Glutamatergic neuron (in vitro differentiated cells): Measurements from ENCODE around the gene DGKI. TPM values are rescaled to one million over a fixed set of nuclear protein-coding genes. Genes with fewer than 3 reads are reported as not detected.
A peak's percentile ranks its signal among the peaks of the same experiment; 100 is the strongest.

Source experiments
- DNase-seq: peaks from one replicate; pipeline ENCODE4 v3.0.0; 2022
- H3K27ac Mint-ChIP-seq: one replicate; pipeline ENCODE4 v1.8.0; 2020; ENCODE audit warnings: mild to moderate bottlenecking, mixed read lengths, inconsistent platforms; ENCODE audit not compliant: unreplicated experiment
- H3K27me3 Mint-ChIP-seq: one replicate; pipeline ENCODE4 v1.8.0; 2020; ENCODE audit warnings: mild to moderate bottlenecking, moderate library complexity, mixed read lengths, inconsistent platforms; ENCODE audit not compliant: unreplicated experiment
- H3K36me3 Mint-ChIP-seq: one replicate; pipeline ENCODE4 v1.8.0; 2020; ENCODE audit warnings: mild to moderate bottlenecking, mixed read lengths, inconsistent platforms; ENCODE audit not compliant: unreplicated experiment
- H3K4me1 Mint-ChIP-seq: one replicate; pipeline ENCODE4 v1.8.0; 2020; ENCODE audit warnings: mild to moderate bottlenecking, low read depth, mixed read lengths, inconsistent platforms; ENCODE audit not compliant: unreplicated experiment
- H3K4me3 Mint-ChIP-seq: one replicate; pipeline ENCODE4 v1.8.0; 2020; ENCODE audit warnings: mild to moderate bottlenecking, mixed read lengths, inconsistent platforms; ENCODE audit not compliant: unreplicated experiment
- H3K9me3 Mint-ChIP-seq: one replicate; pipeline ENCODE4 v1.8.0; 2020; ENCODE audit warnings: mild to moderate bottlenecking, moderate library complexity, mixed read lengths, inconsistent platforms; ENCODE audit not compliant: unreplicated experiment
- CTCF ChIP-seq: fragments of 200-600 bp; sonication (generic); IDR thresholded peaks from one replicate; pipeline ENCODE4 v1.5.0; 2021; ENCODE audit not compliant: partially characterized antibody, unreplicated experiment
- total RNA-seq: library from RNA; stranded (reverse); fragmentation: NEBNext Ultra II Directional; extraction: Animal tissue kit (Norgen Biotek cat#: 25700); gene quantifications from one replicate; pipeline ENCODE4 v1.2.1, GENCODE V29; 2021; ENCODE audit not compliant: unreplicated experiment

Gene DGKI
- total RNA-seq, 1 donor from 2014 or later: 19.4 TPM

- H3K9me3 Mint-ChIP-seq: peaks cover 3% of the 10 kb centered on the region
- no peak overlapping the region for H3K4me3 Mint-ChIP-seq
- no peaks in the 10 kb centered on the region for H3K36me3 Mint-ChIP-seq
- TF ChIP-seq CTCF: no peak
- no peak overlapping the region for H3K27ac Mint-ChIP-seq
- no peak for DNase-seq
- peaks cover 2% of the 10 kb centered on the region for H3K27me3 Mint-ChIP-seq
- no peaks in the 10 kb centered on the region for H3K4me1 Mint-ChIP-seq
Observed at GRCh38 chr7:137421366-137421765, 425.4 kb downstream of the DGKI start.

- H3K27me3 Mint-ChIP-seq: no peaks in the 10 kb centered on the region
- no peaks in the 10 kb centered on the region for H3K9me3 Mint-ChIP-seq
- no peaks in the 10 kb centered on the region for H3K36me3 Mint-ChIP-seq
- no peak overlapping the region for H3K27ac Mint-ChIP-seq
- DNase-seq: no peak
- no peak for TF ChIP-seq CTCF
- H3K4me3 Mint-ChIP-seq: no peak overlapping the region
- H3K4me1 Mint-ChIP-seq: no peaks in the 10 kb centered on the region
Observed at GRCh38 chr7:137418841-137419240, 427.9 kb downstream of the DGKI start.

GRCh38 chr7:137417464-137417863 lies 429.3 kb downstream of the DGKI start:
- H3K9me3 Mint-ChIP-seq: no peaks in the 10 kb centered on the region
- H3K27me3 Mint-ChIP-seq: peaks cover 2% of the 10 kb centered on the region
- no peaks in the 10 kb centered on the region for H3K36me3 Mint-ChIP-seq
- DNase-seq: no peak
- H3K4me1 Mint-ChIP-seq: no peaks in the 10 kb centered on the region
- TF ChIP-seq CTCF: no peak
- no peak overlapping the region for H3K4me3 Mint-ChIP-seq
- H3K27ac Mint-ChIP-seq: no peak overlapping the region

- no peak for DNase-seq
- TF ChIP-seq CTCF: no peak
- Mint-ChIP-seq H3K27ac (no peak overlapping the region), H3K4me3 (no peak overlapping the region), H3K9me3 (no peaks in the 10 kb centered on the region), H3K4me1 (peaks cover 11% of the 10 kb centered on the region), H3K36me3 (no peaks in the 10 kb centered on the region), H3K27me3 (peaks cover 2% of the 10 kb centered on the region)
Observed at GRCh38 chr7:137413901-137414300, 432.9 kb downstream of the DGKI start.

GRCh38 chr7:137411446-137411845 lies 435.3 kb downstream of the DGKI start:
- no peak overlapping the region for H3K4me3 Mint-ChIP-seq
- H3K27me3 Mint-ChIP-seq: peaks cover 2% of the 10 kb centered on the region
- peak overlapping the region; percentile 18 for H3K27ac Mint-ChIP-seq
- peaks cover 11% of the 10 kb centered on the region for H3K4me1 Mint-ChIP-seq
- no peaks in the 10 kb centered on the region for H3K36me3 Mint-ChIP-seq
- DNase-seq: no peak
- no peak for TF ChIP-seq CTCF
- H3K9me3 Mint-ChIP-seq: no peaks in the 10 kb centered on the region
